GM12891 (cell line): Measurements from ENCODE around the gene TEAD3.

ENCODE experiments used
- PAX5 ChIP-seq: IDR thresholded peaks from 2 replicates; pipeline ENCODE4 v1.6.1; 2011; ENCODE audit warnings: low read length, moderate library complexity, mild to moderate bottlenecking; ENCODE audit not compliant: insufficient read depth, severe bottlenecking
- POLR2A ChIP-seq: IDR thresholded peaks from 2 replicates; pipeline ENCODE4 v1.6.1; 2011; ENCODE audit warnings: low read depth, low read length, control low read depth
- POLR2AphosphoS5 ChIP-seq: IDR thresholded peaks from 2 replicates; pipeline ENCODE4 v1.6.1; 2011; ENCODE audit warnings: low read depth, low read length, control low read depth
- POU2F2 ChIP-seq: IDR thresholded peaks from 2 replicates; pipeline ENCODE4 v1.6.1; 2011; ENCODE audit warnings: low read depth, mild to moderate bottlenecking, control low read depth, low read length, moderate library complexity
- SPI1 ChIP-seq: IDR thresholded peaks from 2 replicates; pipeline ENCODE4 v1.6.1; 2011; ENCODE audit warnings: low read depth, low read length, control low read depth
- TAF1 ChIP-seq: IDR thresholded peaks from 2 replicates; pipeline ENCODE4 v1.6.1; 2011; ENCODE audit warnings: low read depth, low read length, control low read depth

DNA sequence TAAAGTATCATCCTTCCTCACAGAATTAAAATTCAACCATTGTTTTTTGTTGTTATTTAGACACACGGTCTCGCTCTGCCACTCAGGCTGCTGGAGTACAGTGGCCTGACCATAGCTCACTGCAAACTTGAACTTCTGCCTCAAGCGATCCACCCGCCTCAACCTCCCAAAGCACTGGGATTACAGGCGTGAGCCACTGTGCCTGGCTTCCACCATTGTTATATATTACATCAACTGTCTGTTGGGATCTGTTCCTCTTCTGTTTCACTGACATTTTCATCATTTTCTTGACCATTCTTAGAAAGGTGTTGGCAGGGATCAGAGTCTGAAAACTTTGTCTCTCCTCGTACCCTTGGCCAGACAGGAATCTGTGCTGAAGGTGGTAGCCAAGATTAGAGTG is 37.1 kb upstream of the TEAD3 start:
- TF ChIP-seq TAF1: no peak
- no peak for TF ChIP-seq POLR2A
- no peak for TF ChIP-seq POLR2AphosphoS5
- no peak for TF ChIP-seq POU2F2
- no peak for TF ChIP-seq PAX5
- no peak for TF ChIP-seq SPI1
